ENCODE measurements around the gene SH3BP1.
"Not testable (repeated sequence)": the region's sequence is repeated elsewhere in the genome, so short reads cannot be mapped to it uniquely, and the experiment has no call there.

SH3BP1 gene, protein sequence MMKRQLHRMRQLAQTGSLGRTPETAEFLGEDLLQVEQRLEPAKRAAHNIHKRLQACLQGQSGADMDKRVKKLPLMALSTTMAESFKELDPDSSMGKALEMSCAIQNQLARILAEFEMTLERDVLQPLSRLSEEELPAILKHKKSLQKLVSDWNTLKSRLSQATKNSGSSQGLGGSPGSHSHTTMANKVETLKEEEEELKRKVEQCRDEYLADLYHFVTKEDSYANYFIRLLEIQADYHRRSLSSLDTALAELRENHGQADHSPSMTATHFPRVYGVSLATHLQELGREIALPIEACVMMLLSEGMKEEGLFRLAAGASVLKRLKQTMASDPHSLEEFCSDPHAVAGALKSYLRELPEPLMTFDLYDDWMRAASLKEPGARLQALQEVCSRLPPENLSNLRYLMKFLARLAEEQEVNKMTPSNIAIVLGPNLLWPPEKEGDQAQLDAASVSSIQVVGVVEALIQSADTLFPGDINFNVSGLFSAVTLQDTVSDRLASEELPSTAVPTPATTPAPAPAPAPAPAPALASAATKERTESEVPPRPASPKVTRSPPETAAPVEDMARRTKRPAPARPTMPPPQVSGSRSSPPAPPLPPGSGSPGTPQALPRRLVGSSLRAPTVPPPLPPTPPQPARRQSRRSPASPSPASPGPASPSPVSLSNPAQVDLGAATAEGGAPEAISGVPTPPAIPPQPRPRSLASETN

DNA sequence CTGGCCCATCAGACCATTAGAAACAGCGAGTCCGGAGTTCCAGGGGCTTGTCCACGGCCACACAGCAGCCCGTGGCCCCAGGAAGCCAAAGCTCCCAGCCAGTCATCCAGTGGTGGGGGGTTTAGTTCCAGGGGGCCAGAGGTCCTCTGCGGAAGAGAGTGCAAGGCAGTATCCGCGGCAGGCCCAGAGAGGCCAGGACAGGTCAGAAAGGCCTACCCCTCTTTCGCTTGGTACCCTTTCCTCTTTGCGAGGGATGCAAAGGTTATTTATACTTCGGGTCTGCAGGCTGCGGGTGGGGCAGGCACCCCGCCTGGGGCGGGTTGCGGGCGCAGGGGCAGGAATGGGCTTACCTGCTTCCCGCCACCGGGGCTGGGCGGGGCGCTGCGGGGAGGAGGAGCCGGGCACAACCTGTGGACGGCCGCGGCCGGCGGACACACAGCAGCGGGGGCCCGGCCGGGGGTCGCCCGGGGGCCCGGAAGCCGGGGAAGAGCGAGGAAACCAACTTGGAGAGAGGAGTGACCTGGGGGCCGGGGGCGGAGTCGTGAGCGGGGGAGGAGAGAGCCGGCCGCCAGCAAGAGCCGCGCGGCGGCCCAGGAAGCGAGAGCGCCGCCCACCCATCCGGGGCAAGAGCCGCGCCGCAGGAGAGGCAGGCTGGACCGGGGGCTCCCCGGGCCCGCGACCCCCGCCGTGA, at the start of gene SH3BP1:
TSS of gene SH3BP1 (plus strand) at position 600 of the 691 bp plus-strand sequence. CDS start 119 bp downstream, outside the sequence.
- DNase-seq (ENCODE audit: low read depth): peak; percentile 44

DNA sequence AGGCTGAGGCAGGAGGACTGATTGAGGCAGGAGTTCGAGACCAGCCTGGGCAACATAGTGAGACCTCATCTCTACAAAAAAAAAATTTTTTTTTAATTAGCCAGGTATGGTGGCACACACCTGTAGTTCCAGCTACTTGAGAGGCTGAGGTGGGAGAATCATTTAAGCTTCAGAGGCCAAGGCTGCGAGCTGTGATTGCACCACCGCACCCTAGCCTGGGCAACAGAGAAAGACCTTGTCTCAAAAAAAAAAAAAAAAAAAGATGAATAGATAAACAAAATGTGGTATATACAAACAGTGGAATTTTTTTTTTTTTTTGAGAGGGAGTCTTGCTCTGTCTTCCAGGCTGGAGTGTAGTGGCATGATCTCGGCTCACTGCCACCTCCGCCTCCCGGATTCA, 48.4 kb upstream of the SH3BP1 start:
- DNase-seq (ENCODE audit: low read depth): not testable (repeated sequence)

DNA sequence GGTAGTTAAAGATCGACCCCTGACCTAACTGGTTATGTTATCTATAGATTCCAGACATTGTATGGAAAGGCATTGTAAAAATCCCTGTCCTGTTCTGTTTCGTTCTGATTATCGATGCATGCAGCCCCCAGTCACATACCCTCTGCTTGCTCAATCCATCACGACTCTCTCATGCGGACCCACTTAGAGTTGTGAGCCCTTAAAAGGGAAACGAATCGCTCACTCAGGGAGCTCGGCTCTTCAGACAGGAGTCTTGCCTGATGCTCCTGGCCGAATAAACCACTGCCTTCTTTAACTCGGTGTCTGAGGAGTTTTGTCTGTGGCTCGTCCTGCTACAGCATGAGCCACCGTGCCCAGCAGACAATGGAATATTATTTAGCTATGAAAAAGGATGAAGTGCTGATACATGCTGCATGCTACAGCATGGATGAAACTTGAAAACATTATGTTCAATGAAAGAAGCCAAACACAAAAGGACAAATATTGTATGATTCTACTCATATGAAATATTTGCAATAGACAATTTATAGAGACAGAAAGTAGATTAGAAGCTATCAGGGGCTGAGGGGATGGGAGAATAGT, 47.6 kb upstream of the SH3BP1 start:
- no peak for DNase-seq (ENCODE audit: low read depth)

DNA sequence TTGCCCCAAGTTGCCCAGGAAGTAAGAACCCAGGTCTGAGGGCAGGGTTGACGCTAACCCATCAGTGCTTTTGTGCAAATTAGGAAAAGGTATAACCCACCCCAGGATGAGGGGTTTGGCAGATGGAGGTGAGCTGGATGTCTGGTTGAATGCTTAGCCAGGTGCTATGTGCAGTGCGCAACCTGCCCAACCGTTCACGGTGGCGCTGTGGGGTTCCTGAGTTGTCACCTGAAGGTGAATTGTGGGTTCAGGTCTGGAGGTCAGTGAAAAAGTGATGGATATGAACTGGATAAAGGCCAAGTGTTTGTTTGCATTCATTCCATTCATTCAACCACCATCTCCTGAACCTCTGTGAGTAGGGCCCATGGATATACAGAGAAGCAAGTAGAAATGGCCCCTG, 45.2 kb upstream of the SH3BP1 start:
- no peak for DNase-seq (ENCODE audit: low read depth)

DNA sequence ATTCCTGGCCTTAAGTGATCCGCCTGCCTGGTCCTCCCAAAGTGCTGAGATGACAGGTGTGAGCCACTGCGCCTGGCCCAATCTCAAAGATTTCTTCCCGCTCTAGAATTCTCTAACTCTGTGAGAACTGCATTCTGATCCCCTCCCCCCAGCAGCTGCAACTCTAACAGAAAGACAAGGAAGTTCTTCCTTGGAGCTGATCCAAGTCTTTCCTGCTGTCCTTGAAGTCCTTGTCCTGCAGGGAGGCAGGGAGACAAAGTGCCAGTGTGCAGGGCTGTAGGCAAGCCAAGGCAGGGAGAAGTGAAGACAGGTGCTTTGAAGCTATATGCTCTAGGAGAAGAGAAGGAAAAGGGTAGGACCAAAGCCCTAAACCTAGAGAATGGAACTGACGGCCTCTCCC, 40.3 kb upstream of the SH3BP1 start:
- no peak for DNase-seq (ENCODE audit: low read depth)

DNA sequence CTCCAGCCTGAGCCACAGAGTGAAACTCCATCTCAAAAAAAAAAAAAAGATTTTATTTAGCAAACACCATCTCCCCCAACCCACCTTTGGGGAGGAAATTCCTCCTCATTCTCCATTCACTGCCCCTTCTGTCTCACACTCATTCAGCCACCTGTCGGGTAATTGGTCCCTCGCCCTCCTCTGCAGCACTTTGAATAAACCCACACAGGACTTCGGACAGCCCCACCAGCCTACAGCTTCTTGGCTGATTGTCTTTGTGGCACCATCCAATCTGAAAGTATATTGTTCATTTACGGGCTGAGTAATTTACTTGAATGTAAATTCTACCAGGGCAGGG, 38.3 kb upstream of the SH3BP1 start:
- no peak for DNase-seq (ENCODE audit: low read depth)

DNA sequence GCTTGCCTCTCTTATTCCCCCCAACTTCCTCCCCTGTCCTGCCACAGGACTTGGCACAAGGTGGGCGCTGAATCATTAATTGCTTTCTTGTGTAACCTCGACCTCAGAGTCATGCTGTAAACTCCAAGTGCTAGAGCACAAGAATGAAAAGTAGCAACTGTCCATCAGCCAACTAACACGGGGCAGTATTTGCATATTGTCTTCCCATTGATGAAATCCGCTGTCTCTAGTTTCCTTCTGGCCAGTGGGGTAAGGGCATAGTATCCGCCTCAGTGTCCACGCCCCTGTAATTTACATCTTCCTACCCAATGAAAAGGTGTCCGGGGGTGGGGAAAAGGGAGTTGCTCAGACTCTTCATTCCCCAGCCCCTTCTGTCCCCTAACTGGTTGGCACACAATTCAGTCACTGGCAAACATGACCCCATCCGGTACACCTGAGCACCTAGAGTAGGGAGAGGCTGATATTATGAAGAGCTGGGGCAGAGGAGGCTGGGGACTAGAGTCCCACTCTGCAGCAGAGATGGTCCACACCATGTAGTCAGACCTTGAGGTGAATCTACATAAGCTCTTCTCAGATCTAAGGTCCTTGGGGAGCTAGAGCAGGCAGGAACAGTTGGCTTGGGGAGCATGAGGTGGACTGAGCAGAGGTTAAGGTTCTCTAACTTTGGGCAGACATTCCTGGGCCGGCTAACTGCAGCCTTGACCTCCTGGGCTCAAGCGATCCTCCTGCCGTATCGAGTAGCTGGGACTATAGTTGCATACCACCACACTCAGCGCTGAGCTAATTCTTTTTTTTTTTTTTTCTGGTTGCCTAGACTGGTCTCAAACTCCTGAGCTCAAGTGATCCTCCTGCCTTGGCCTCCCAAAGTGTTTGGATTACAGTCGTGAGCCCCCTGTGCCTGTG, 37.7 kb upstream of the SH3BP1 start:
- DNase-seq (ENCODE audit: low read depth): no peak

DNA sequence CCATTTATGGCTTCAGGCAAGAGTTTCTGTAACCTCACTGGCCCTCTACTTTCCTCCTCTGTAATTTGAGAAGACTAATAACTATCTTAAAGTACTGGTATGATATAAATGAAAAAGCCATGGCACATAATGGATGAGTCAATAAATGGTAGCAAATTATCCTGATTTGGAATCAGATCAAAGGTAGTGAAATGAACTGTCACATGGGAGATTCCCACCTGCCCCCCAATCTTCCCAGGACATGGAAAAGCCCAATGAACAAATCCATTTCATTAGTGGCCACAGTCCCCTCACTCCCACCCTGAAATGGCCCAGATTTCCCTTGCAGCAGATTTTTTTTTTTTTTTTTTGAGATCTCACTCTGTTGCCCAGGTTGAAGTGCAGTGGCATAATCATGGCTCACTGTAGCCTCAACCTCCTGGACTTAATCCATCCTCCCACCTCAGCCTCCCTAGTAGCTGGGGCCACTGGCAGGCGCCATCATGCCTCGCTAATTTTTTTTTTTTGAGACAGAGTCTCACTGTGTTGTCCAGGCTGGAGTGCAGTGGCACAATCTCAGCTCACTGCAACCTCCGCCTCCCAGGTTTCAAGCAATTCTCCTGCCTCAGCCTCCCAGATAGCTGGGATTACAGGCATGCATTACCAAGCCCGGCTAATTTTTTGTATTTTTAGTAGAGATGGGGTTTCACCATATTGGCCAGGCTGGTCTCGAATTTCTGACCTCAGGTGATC, 36.8 kb upstream of the SH3BP1 start:
- not testable (repeated sequence) for DNase-seq (ENCODE audit: low read depth)

DNA sequence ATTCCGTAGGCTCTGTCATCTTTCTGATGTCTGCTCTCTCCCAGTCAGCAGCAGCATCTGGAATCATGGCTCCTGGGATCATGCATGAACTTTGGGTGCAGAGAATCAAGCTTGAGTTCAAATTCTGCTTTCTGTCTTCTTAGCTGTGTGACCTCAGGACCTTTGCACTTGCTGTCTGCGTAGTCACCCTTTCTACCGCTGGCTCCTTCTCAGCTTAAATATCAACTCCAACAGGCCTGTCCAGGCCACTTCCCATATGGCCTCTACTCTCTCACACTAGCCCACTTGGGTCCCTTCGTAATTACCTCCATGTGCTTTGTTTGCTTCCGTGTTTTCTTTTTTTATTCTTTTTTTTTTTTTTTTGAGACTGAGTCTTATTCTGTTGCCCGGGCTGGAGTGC, 35.4 kb upstream of the SH3BP1 start:
- no peak for DNase-seq (ENCODE audit: low read depth)

DNA sequence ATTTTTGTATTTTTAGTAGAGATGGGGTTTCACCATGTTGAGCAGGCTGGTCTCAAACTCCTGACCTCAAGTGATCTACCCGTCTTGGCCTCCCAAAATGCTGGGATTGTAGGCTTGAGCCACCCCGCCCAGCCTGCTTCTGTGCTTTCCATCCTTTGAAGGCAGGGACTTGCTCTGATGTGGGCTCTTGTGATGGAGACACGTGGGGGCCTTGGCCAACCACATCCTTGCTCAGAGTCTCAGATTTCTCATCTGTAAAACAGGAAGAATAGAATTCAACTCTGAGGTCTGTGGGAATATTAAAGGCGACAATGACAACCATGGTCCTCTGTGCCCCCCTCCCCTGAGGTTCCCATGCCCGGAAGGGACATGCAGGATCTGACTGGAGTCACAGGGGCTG, 34.6 kb upstream of the SH3BP1 start:
- DNase-seq (ENCODE audit: low read depth): peak; percentile 41

DNA sequence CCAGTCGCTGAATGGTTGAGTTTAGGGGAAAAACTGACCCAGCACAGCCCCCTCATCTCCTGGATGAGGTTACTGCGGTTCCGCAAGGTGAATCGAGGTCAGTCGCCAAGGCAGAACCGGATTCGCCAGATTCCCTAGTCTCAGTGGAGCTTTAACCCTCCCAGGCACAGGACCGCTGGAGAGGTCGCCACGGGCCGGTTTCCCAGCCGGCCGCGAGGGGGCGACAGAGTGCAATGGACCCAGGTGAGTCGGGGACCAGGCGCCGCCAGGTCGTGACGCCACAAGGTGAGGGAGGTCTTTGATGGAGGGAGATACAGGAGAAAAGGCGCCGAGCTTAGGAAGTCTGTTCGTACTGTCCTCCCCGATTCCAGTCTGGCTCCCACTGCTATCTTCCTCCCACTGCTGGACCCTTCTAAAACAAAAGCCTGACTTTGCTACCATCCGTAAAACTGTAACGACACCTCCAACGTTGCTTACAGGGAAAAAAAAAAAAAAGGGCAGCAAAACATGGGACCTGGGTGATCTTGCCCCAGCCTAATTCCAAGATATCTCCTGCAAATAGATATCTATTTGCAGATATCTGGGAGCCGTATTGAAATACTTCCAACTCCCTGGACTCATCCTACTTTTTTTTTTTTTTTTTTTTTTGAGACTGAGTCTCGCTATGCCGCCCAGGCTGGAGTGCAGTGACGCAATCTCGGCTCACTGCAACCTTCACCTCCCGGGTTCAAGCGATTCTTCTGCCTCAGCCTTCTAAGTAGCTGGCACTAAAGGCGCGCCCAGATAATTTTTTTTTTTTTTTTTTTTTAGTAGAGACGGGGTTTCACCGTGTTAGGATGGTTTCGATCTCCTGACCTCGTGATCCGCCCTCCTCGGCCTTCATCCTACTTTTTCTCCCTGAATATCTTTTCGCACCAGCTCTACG, 32.2 kb upstream of the SH3BP1 start:
- DNase-seq (ENCODE audit: low read depth): peak; percentile 94

DNA sequence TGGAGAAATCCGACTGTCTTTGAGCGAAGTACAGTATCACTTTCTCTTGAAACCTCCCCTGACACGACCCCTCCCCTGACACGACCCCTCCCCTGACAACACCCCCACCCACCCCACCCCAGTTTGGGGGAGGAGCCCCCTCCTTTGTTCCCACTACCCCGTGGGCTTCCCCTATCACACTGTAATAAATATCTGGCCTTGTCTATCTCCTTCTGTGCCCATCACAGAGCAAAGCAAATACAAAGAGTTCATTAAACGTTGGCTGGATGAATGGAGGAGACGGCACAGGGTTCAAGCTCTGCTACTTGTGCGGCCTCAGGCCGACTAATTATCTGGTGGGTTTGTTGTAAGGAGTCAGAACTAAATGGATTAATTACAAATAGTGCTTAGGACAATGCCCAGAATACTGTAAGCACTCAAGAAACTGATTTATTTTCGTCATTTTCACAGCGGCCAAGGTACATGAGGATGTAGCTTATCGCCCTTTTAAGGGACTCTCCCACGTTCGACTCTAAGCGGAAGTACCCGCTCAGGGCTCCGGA, 31.5 kb upstream of the SH3BP1 start:
- no peak for DNase-seq (ENCODE audit: low read depth)

DNA sequence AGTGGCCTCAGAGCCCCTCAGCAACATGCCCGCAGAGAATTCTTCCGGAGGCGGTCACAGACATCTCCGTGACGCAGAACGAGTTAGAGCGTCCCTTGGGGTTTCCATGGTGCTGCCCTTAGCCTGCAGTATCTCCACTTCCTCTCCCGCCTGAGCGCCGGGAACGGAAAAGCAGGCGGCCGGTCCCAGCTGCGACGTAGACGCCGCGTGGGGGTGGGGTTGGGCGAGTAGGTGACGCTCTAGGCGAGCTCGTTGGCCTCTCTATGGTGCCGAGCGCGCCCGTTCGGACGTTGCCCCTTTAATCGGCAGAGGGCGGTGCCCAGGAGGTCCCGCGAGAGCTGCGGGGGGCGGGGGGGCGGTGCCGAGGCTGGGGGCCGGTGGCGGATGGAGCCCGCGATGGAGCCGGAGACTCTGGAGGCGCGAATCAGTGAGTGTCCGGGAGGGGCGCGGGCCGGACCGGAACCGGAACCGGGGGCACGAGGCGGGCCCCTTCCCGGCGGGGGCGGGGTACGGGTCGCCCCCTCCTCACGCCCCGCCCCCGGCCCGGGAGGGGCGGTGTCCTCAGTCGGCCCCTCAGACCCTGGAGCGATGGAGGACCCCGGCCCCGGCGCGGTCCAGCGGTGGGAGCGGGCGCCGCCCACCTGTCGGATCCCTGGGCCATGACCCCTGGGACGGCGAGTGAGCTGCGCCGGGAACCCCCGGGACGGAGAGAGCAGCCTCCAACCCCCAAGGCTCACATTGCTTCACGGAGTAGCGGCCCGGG, 30.8 kb upstream of the SH3BP1 start, which contains the start of gene GGA1:
TSS of gene GGA1 (plus strand) at position 358 of the 763 bp plus-strand sequence. CDS start at position 385, 27 bp downstream.
- DNase-seq (ENCODE audit: low read depth): peak; percentile 94

DNA sequence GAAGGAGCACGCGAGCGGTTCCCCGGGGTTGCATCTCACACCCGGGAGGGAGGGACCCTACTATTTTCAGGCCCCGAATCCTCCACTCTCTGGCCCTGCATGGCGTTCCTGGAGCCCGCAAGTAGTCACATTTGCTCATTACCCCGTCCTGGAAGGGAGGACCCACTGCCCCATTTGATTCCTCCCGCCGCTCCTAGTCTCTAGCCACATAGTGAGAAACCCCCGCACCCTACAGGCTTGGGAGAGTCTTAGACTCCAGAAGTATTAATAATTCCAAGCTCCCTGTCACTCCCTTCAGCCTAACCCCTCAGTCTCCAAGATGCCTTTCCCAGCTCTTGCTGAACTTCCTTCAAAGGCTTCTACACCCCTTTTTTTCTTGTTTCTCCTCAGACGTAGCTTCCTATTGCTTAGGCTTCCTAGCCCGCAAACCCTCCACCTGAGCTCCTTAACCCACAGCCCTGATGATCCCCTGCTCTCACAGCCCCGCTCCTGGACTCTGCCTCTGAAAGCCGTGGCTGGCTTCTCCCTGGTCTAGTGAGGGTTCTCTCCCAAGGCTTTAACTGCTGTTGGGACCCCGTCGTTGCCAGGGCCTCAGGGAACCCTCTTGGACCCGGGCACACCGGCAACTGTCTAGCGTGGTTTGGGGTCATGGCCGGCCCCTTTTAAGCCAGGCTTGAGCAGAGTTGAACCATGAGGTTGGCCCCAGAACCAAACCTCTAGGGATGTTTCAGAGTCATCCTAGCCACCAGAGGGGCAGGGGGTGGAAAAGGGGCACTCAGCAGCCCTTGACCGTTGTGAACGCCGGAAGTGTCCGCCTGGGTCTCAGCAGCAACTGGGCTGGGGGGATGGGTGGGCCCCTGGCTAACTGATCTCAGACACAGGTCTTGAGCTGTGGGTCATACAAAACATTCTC, 30.0 kb upstream of the SH3BP1 start:
- DNase-seq (ENCODE audit: low read depth): no peak

DNA sequence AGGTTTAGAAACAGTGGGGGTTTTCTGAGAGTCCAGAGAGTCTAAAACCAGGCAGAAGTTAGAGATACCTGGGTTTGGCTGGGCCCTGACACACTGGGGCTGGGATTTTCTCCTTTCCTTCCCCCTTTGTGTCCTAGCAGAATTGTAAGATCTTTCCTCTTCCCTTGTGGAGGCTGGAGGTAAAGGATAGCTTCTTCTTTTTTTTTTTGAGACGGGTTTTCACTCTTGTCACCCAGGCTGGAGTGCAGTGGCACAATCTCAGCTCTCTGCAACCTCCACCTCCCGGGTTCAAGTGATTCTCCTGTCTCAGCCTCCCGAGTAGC, 29.4 kb upstream of the SH3BP1 start:
- not testable (repeated sequence) for DNase-seq (ENCODE audit: low read depth)

DNA sequence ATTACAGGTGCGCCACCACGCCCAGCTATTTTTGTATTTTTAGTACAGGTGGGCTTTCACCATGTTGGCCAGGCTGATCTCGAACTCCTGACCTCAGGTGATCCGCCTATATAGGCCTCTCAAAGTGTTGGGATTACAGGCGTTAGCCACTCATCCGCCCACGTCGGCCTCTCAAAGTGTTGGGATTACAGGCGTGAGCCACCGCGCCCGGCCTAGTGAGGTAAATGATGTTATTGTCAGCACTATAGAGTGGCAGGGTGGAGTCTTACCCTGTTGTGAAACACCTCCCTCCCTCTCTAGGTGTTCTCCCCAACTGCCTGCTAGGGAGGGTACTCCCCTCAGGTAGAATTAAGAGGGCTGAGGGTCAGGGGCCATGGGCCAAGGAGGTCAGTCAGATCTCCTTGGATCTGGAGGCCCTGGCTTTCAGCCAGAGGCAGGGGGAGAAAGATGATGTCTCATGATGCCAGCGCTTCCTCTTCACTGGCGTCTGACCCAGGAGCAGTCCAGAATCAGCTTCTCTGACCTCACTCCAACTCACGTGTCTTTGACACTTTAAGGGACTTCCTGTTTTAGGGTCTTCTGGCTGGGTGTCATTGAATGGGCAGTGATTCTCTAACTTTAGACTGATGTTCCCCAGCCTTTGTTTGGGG, 28.9 kb upstream of the SH3BP1 start:
- no peak for DNase-seq (ENCODE audit: low read depth)

DNA sequence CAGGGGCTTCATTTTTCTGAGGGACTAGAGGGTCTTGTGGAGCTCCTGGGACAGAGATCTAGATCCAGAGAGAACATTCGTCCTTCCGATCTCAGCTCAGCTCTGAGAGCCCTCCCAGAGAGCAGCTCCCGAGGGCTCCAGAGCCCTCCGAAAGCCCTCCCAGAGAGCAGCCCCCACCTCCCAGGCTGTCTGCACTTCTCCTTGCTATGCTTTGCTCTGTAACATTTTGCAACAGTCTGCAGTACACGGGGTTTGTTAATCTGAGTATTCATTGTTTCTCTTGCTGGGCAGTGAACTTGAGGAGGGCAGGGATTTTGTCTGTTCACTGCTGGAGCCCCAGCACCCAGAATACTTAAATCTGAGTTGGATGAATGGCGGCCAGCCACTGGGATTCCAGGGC, 28.3 kb upstream of the SH3BP1 start:
- DNase-seq (ENCODE audit: low read depth): no peak
